PC-9 (cell line): ENCODE results near the gene NME9.

Experiments
- EZH2 ChIP-seq: fragments of 200-600 bp; sonication (generic); IDR thresholded peaks from 2 replicates; pipeline ENCODE4 v1.8.0; 2017; ENCODE audit warnings: antibody characterized with exemption, low read depth
- TF ChIP-seq, protein P1 (sequence below): fragments of 200-600 bp; sonication (generic); conservative IDR thresholded peaks from 2 replicates; pipeline ENCODE4 v1.6.1; 2017; ENCODE audit warnings: mixed run types, antibody characterized with exemption, mild to moderate bottlenecking, moderate library complexity

DNA sequence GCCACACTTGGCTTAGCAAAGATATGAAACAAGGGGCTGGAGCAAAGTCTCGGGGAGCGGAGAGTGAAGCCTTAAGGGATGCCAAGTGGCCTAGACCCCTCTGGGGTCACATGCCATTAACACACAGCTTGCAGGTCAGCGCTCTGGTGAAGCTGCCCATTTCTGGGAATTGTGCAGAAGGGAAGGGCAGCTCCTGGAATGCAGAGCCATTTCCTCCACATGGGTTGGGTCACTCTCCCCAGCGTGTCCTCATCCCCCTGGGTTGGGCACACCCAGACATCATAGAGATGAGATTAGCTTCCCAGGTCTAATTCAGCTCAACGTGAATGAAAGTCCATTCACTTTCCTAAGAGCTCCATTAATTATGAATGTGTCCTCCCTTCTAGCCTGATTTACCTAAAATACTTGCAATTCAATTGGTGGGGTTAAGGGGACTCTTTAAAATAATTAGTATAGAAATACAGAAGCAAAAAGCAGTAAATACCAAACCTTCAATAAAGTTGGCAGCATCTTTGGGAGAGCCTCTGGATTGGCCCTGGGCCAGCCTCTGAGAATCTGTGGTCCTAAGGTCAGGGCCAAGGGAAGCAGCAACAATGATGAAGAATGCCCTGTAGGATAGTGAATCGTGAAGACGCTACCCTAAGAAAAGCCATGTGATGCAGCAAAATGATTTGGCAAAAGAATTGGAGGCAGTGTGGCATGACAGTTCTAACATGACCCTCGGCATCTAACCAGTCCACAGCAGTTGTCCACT, 36.5 kb upstream of the NME9 start:
- TF ChIP-seq, protein P1, sequence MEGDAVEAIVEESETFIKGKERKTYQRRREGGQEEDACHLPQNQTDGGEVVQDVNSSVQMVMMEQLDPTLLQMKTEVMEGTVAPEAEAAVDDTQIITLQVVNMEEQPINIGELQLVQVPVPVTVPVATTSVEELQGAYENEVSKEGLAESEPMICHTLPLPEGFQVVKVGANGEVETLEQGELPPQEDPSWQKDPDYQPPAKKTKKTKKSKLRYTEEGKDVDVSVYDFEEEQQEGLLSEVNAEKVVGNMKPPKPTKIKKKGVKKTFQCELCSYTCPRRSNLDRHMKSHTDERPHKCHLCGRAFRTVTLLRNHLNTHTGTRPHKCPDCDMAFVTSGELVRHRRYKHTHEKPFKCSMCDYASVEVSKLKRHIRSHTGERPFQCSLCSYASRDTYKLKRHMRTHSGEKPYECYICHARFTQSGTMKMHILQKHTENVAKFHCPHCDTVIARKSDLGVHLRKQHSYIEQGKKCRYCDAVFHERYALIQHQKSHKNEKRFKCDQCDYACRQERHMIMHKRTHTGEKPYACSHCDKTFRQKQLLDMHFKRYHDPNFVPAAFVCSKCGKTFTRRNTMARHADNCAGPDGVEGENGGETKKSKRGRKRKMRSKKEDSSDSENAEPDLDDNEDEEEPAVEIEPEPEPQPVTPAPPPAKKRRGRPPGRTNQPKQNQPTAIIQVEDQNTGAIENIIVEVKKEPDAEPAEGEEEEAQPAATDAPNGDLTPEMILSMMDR = no peak
- TF ChIP-seq EZH2 = no peak
